ENCODE results near the gene PIGK. TPM values are rescaled to one million over a fixed set of nuclear protein-coding genes. Genes with fewer than 3 reads are reported as not detected.

Gene PIGK
- total and polyA plus RNA-seq, 2 of the 4 experiments (the other 2 are of a cell fraction), result 15.6 to 21.2 TPM

DNA sequence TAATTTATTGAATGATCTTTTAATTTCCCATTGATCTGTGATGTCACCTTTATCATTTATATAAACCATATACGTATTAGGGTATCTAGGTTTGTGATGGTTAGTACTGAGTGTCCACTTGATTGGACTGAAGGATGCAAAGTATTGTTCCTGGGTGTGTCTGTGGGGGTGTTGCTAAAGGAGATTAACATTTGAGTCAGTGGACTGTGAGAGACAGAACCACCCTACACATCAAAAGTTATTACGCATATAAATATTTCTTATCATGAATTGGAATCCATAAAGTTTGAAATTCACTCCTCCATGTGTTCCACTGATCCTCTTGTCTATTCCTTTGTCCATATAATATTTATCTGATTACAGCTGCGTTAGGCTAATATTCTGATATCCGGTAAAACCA is 100.5 kb downstream of the PIGK start:
- Histone ChIP-seq H2AK9ac (replicated peaks; ENCODE audit: low read depth, low read length, poor library complexity) (no peak overlapping the region), H2BK20ac (ENCODE audit: low read depth, low read length) (no peak overlapping the region), H3K18ac (ENCODE audit: low read depth, low read length) (no peak overlapping the region), H2AK5ac (ENCODE audit: low read depth, low read length) (no peak overlapping the region), H3K27me3 (ENCODE audit: control insufficient read depth, insufficient read depth, low read length) (no peaks in the 10 kb centered on the region), H3K56ac (ENCODE audit: extremely low read depth, insufficient read depth, low read length) (no peak overlapping the region), H3K79me1 (ENCODE audit: low read depth in 1 of 2, low read length in 2 of 2) (no peaks in the 10 kb centered on the region), H3K27ac (ENCODE audit: insufficient read depth, low read length) (no peak overlapping the region), H3K23ac (ENCODE audit: low read depth, low read length) (no peak overlapping the region), H3K9ac (ENCODE audit: low read depth, low read length) (no peak overlapping the region), H4K91ac (ENCODE audit: insufficient read depth, low read depth, low read length) (no peak overlapping the region), H3K9me3 (ENCODE audit: control insufficient read depth, insufficient read depth, low read length) (no peaks in the 10 kb centered on the region), H3K9me1 (ENCODE audit: insufficient read depth, low read length) (no peaks in the 10 kb centered on the region), H4K20me1 (ENCODE audit: insufficient read depth, low read length) (no peaks in the 10 kb centered on the region), H3K4me2 (ENCODE audit: low read depth, low read length) (no peak overlapping the region), H2BK15ac (ENCODE audit: low read depth, low read length) (no peak overlapping the region), H3K4ac (ENCODE audit: low read depth, low read length) (no peak overlapping the region), H2BK5ac (ENCODE audit: low read depth, low read length, poor library complexity, severe bottlenecking) (no peak overlapping the region), H3K36me3 (ENCODE audit: control insufficient read depth, insufficient read depth, low read length) (no peaks in the 10 kb centered on the region), H3K4me1 (ENCODE audit: control insufficient read depth, insufficient read depth, low read length) (no peaks in the 10 kb centered on the region), H3K4me3 (ENCODE audit: insufficient read depth, low read depth, low read length) (no peak overlapping the region), H2AFZ (replicated peaks; ENCODE audit: low read length, poor library complexity) (no peak overlapping the region), H4K8ac (ENCODE audit: low read depth in 2 of 2, low read length in 2 of 2) (no peak overlapping the region), H3K14ac (replicated peaks; ENCODE audit: low read depth, low read length) (no peak overlapping the region), H4K5ac (ENCODE audit: low read depth, low read length) (no peak overlapping the region), H2BK120ac (ENCODE audit: low read depth, low read length) (no peak overlapping the region)
- no peak for TF ChIP-seq RCOR1 (IDR thresholded peaks at IDR 0.05; ENCODE audit: insufficient replicate concordance, low read length)
- TF ChIP-seq, protein P1, sequence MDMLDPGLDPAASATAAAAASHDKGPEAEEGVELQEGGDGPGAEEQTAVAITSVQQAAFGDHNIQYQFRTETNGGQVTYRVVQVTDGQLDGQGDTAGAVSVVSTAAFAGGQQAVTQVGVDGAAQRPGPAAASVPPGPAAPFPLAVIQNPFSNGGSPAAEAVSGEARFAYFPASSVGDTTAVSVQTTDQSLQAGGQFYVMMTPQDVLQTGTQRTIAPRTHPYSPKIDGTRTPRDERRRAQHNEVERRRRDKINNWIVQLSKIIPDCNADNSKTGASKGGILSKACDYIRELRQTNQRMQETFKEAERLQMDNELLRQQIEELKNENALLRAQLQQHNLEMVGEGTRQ (IDR thresholded peaks at IDR 0.05; ENCODE audit: low read depth, low read length), result no peak
- TF ChIP-seq RFX5 (IDR thresholded peaks at IDR 0.05; ENCODE audit: low read depth, low read length), result no peak
- TF ChIP-seq CEBPB (IDR thresholded peaks at IDR 0.05; ENCODE audit: low read depth, low read length), result no peak
- no peak for TF ChIP-seq SMC3 (IDR thresholded peaks at IDR 0.05; ENCODE audit: low read depth, low read length)
- TF ChIP-seq MXI1 (IDR thresholded peaks at IDR 0.05; ENCODE audit: borderline replicate concordance, low read depth, low read length), result no peak
- TF ChIP-seq, protein P2, sequence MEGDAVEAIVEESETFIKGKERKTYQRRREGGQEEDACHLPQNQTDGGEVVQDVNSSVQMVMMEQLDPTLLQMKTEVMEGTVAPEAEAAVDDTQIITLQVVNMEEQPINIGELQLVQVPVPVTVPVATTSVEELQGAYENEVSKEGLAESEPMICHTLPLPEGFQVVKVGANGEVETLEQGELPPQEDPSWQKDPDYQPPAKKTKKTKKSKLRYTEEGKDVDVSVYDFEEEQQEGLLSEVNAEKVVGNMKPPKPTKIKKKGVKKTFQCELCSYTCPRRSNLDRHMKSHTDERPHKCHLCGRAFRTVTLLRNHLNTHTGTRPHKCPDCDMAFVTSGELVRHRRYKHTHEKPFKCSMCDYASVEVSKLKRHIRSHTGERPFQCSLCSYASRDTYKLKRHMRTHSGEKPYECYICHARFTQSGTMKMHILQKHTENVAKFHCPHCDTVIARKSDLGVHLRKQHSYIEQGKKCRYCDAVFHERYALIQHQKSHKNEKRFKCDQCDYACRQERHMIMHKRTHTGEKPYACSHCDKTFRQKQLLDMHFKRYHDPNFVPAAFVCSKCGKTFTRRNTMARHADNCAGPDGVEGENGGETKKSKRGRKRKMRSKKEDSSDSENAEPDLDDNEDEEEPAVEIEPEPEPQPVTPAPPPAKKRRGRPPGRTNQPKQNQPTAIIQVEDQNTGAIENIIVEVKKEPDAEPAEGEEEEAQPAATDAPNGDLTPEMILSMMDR (conservative IDR thresholded peaks at IDR 0.05; ENCODE audit: low read depth, low read length), result no peak
- TF ChIP-seq NFE2L2 (IDR thresholded peaks at IDR 0.05; ENCODE audit: low read depth, low read length), result no peak
- no peak for TF ChIP-seq POLR2A (IDR thresholded peaks at IDR 0.05; ENCODE audit: low read depth, low read length)
- no peak for TF ChIP-seq MAFK (IDR thresholded peaks at IDR 0.05; ENCODE audit: low read depth, low read length)
- TF ChIP-seq CHD1 (IDR thresholded peaks at IDR 0.05; ENCODE audit: low read depth, low read length), result no peak
- TF ChIP-seq, protein P3, sequence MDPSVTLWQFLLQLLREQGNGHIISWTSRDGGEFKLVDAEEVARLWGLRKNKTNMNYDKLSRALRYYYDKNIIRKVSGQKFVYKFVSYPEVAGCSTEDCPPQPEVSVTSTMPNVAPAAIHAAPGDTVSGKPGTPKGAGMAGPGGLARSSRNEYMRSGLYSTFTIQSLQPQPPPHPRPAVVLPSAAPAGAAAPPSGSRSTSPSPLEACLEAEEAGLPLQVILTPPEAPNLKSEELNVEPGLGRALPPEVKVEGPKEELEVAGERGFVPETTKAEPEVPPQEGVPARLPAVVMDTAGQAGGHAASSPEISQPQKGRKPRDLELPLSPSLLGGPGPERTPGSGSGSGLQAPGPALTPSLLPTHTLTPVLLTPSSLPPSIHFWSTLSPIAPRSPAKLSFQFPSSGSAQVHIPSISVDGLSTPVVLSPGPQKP (IDR thresholded peaks at IDR 0.05; ENCODE audit: borderline replicate concordance, low read depth, low read length), result no peak
- TF ChIP-seq BHLHE40 (IDR thresholded peaks at IDR 0.05; ENCODE audit: low read depth, low read length), result no peak
- intact Hi-C loops (cut with micrococcal nuclease), result no loop called here
- ChIA-PET POLR2A (ENCODE audit: unreplicated experiment) (no interaction called here), CTCF (no interaction called here)
- WGBS, 2 experiments (ENCODE audit: extremely low coverage in 2 of 2, insufficient read length in 1 of 2), result 100% methylated on average over 2 of the region's 4 CpGs; no CpG with 5 or more reads in 1 of the 2 experiments
- dilution Hi-C loops (cut with HindIII; ENCODE audit: low sequenced_read_pairs, unreplicated experiment), result no loop called here
- in situ Hi-C loops (cut with MboI; ENCODE audit: low sequenced_read_pairs), result no loop called here
- no TSS peak for BruUV-seq (replicated peaks)
- DNase-seq (no peak), ATAC-seq (ENCODE audit: low read depth) (no peak)

All from IMR-90 (cell line).